Measurements from ENCODE around the gene NR4A3. TPM values are rescaled to one million over a fixed set of nuclear protein-coding genes. Genes with fewer than 3 reads are reported as not detected.

The NR4A3 gene
- total and polyA plus RNA-seq, 10 of the 15 experiments (the other 5 are each of a cell fraction or from before 2014, with no cell fraction given), result 0.04 to 2.1 (median 0.64) TPM; not detected in 1

DNA sequence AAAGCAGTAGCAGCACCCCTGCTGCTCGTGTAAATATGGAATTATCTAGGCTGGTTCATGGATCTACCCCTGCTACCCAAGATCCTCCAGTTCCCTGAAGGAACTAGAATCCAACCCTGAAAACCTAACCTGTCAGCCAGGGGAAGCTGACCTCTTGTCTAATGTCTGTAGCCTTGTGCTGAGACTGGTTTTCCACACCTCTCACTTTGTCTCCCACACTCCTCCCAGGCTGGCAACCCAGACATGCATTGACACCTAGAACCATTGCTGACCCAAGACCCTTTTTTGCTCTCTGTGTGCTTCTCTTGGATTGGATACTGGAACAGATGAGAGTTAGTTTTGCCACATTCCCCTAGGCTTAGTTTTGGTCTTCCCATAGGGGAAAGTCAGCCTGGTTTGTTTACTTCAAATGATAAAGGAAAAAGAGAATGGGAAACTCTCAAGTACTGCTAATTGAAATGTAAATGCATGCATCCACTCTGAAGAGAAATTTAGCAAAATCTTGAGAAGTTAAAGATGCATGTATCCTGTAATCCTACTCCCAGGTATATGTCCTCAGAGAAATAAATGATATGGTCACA, 36.6 kb upstream of the NR4A3 start (continued):
- TF ChIP-seq EZH2 (IDR thresholded peaks at IDR 0.05; ENCODE audit: borderline replicate concordance, control insufficient read depth, low read depth, low read length) (no peak), MEF2A (IDR thresholded peaks at IDR 0.05; ENCODE audit: insufficient read depth, low read depth, low read length) (no peak), CTCF (IDR thresholded peaks at IDR 0.05 in 2 of 3, conservative IDR thresholded peaks at IDR 0.05 in 1 of 3; ENCODE audit: control insufficient read depth in 2 of 3, extremely low read depth in 1 of 3, insufficient read depth in 1 of 3, low read depth in 3 of 3, low read length in 3 of 3) (no peak), FOXK2 (IDR thresholded peaks at IDR 0.05) (no peak), RFX5 (IDR thresholded peaks at IDR 0.05; ENCODE audit: low read depth, low read length) (no peak), ESRRA (IDR thresholded peaks at IDR 0.05; ENCODE audit: low read length) (no peak)
- TF ChIP-seq, protein P1, sequence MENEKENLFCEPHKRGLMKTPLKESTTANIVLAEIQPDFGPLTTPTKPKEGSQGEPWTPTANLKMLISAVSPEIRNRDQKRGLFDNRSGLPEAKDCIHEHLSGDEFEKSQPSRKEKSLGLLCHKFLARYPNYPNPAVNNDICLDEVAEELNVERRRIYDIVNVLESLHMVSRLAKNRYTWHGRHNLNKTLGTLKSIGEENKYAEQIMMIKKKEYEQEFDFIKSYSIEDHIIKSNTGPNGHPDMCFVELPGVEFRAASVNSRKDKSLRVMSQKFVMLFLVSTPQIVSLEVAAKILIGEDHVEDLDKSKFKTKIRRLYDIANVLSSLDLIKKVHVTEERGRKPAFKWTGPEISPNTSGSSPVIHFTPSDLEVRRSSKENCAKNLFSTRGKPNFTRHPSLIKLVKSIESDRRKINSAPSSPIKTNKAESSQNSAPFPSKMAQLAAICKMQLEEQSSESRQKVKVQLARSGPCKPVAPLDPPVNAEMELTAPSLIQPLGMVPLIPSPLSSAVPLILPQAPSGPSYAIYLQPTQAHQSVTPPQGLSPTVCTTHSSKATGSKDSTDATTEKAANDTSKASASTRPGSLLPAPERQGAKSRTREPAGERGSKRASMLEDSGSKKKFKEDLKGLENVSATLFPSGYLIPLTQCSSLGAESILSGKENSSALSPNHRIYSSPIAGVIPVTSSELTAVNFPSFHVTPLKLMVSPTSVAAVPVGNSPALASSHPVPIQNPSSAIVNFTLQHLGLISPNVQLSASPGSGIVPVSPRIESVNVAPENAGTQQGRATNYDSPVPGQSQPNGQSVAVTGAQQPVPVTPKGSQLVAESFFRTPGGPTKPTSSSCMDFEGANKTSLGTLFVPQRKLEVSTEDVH (IDR thresholded peaks at IDR 0.05; ENCODE audit: low read depth, partially characterized antibody), result no peak

DNA sequence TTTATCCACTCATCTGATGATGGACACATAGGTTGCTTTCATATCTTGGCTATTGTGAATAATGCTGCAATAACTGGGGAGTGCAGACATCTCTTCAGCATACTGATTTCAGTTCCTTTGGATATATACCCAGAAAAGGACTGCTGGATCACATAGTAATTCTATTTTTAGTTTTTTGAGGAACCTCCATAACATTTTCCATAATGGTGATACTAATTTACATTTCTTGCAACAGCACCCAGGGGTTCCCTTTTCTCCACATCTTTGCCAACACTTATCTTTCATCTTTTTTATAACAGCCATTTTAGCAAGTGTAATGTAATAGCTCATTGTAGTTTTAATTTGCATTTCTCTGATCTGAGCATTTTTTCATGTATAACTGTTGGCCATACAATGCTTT, 34.1 kb upstream of the NR4A3 start:
- RAD21 ChIA-PET (ENCODE audit: unreplicated experiment), result no interaction called here
- intact Hi-C loops (cut with micrococcal nuclease; ENCODE audit: unreplicated experiment) (no loop called here), in situ Hi-C loops (cut with MboI) (no loop called here)
- no peak overlapping the region for H3K4me3 ChIP-seq
- CTCF ChIA-PET, result no interaction called here
- H3K27me3 ChIP-seq (replicated peaks in 1 of 2; ENCODE audit: control insufficient read depth in 2 of 2, insufficient read depth in 2 of 2, low read length in 1 of 2), result no peaks in the 10 kb centered on the region
- no peak overlapping the region for H3K27ac ChIP-seq (ENCODE audit: control insufficient read depth, insufficient read depth)
- no peak overlapping the region for H2AFZ ChIP-seq (ENCODE audit: control insufficient read depth, low read depth, low read length)
- no peak overlapping the region for H3K9ac ChIP-seq (ENCODE audit: control insufficient read depth, insufficient read depth, low read length)
- FAIRE-seq (no peak), DNase-seq (ENCODE audit: low read depth, low spot score) (no peak), ATAC-seq (no peak)
- no peaks in the 10 kb centered on the region for H3K9me3 ChIP-seq (replicated peaks; ENCODE audit: control insufficient read depth, insufficient read depth, low read length)
- H3K36me3 ChIP-seq (ENCODE audit: control insufficient read depth in 2 of 2, insufficient read depth in 2 of 2, low read length in 1 of 2), result no peaks in the 10 kb centered on the region
- no peaks in the 10 kb centered on the region; the same call in 1 of the 2 replicates for H4K20me1 ChIP-seq (ENCODE audit: control insufficient read depth, insufficient read depth)
- TF ChIP-seq, protein P2, sequence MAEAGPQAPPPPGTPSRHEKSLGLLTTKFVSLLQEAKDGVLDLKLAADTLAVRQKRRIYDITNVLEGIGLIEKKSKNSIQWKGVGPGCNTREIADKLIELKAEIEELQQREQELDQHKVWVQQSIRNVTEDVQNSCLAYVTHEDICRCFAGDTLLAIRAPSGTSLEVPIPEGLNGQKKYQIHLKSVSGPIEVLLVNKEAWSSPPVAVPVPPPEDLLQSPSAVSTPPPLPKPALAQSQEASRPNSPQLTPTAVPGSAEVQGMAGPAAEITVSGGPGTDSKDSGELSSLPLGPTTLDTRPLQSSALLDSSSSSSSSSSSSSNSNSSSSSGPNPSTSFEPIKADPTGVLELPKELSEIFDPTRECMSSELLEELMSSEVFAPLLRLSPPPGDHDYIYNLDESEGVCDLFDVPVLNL (IDR thresholded peaks at IDR 0.05; ENCODE audit: low read depth, low read length), result no peak
- no peak for TF ChIP-seq CBFB (IDR thresholded peaks at IDR 0.05; ENCODE audit: low read depth)
- TF ChIP-seq ASH2L (IDR thresholded peaks at IDR 0.05; ENCODE audit: borderline replicate concordance, low read depth), result no peak
- SMC1A ChIA-PET (ENCODE audit: uncharacterized antibody, unreplicated experiment), result no interaction called here
- no TSS peak for BruUV-seq (replicated peaks)
- no peak overlapping the region for H3K4me2 ChIP-seq (ENCODE audit: control insufficient read depth, insufficient read depth)
- POLR2A ChIA-PET, result no interaction called here
- H3K79me2 ChIP-seq (ENCODE audit: control insufficient read depth, insufficient read depth, low read length), result no peaks in the 10 kb centered on the region
- no peaks in the 10 kb centered on the region for H3K4me1 ChIP-seq (ENCODE audit: control insufficient read depth, insufficient read depth, low read length)

Measured in GM12878 (cell line).